HepG2 (cell line): ENCODE results near the gene PRKCE.

Experiments used
- FOSL1 ChIP-seq: sonication (generic); formaldehyde crosslinking; IDR thresholded peaks from 2 replicates; pipeline ENCODE4 v1.9.0; 2021; ENCODE audit warnings: missing genetic modification reagents, borderline replicate concordance
- ZNF138 ChIP-seq: sonication (generic); formaldehyde crosslinking; IDR thresholded peaks from 2 replicates; pipeline ENCODE4 v1.5.0; 2020; ENCODE audit warnings: mild to moderate bottlenecking, low read depth, missing genetic modification reagents

- no peak for TF ChIP-seq FOSL1 (CRISPR knock-in tag)
- TF ChIP-seq ZNF138 (CRISPR knock-in tag): no peak
Measured at GRCh38 chr2:45919711-45920111, 268.2 kb downstream of the PRKCE start.
